HG02981 (cell line): ENCODE data around the gene TPBGL.

Source experiments
- ATAC-seq: cut with Tn5 transposase; IDR thresholded peaks from one replicate; pipeline ENCODE4 v1.9.1; 2021; ENCODE audit warnings: mild to moderate bottlenecking, moderate library complexity; ENCODE audit not compliant: unreplicated experiment

The TPBGL gene

GRCh38 chr11:75245356-75246005 lies 4.9 kb downstream of the TPBGL start:
- ATAC-seq: no peak

GRCh38 chr11:75246006-75246670 lies 5.6 kb downstream of the TPBGL start:
- ATAC-seq: no peak

GRCh38 chr11:75246671-75247350 lies 6.2 kb downstream of the TPBGL start:
- ATAC-seq: no peak

GRCh38 chr11:75248924-75249256 lies 8.3 kb downstream of the TPBGL start:
- no peak for ATAC-seq

- no peak for ATAC-seq
These were observed 9.1 kb downstream of the TPBGL start for GRCh38 chr11:75249704-75250103.

GRCh38 chr11:75254326-75254725 lies 13.8 kb downstream of the TPBGL start:
- no peak for ATAC-seq

GRCh38 chr11:75260396-75261170 lies 20.0 kb downstream of the TPBGL start:
- no peak for ATAC-seq

GRCh38 chr11:75261902-75262361 lies 21.4 kb downstream of the TPBGL start:
- ATAC-seq: no peak

- no peak for ATAC-seq
These were observed 21.9 kb downstream of the TPBGL start for GRCh38 chr11:75262436-75262835.

GRCh38 chr11:75262961-75263852 lies 22.6 kb downstream of the TPBGL start:
- ATAC-seq: no peak

- ATAC-seq: no peak
These were observed 23.4 kb downstream of the TPBGL start for GRCh38 chr11:75263944-75264349.

- no peak for ATAC-seq
These were observed 23.8 kb downstream of the TPBGL start for GRCh38 chr11:75264356-75264755.

- ATAC-seq: no peak
These were observed 24.4 kb downstream of the TPBGL start for GRCh38 chr11:75264971-75265370.

- no peak for ATAC-seq
These were observed 25.4 kb downstream of the TPBGL start for GRCh38 chr11:75265851-75266531.

GRCh38 chr11:75267171-75267970 lies 26.8 kb downstream of the TPBGL start:
- ATAC-seq: no peak

- ATAC-seq: no peak
These were observed 28.2 kb downstream of the TPBGL start for GRCh38 chr11:75268626-75269366.

GRCh38 chr11:75269367-75269660 lies 28.7 kb downstream of the TPBGL start:
- ATAC-seq: no peak

GRCh38 chr11:75269896-75270295 lies 29.3 kb downstream of the TPBGL start:
- no peak for ATAC-seq
